DND-41 (cell line): ENCODE data around the gene NMRAL1.

ENCODE experiments used
- ATAC-seq: fragments of 200-7000 bp; cut with Tn5 transposase; 3 replicates; pipeline ENCODE4 v1.9.1; 2021; ENCODE audit warnings: low read depth; ENCODE audit not compliant: insufficient read depth
- DNase-seq: peaks from one replicate; pipeline ENCODE4 v3.0.0-alpha.2; 2020
- H2AFZ ChIP-seq: 2 replicates; pipeline ENCODE4 v1.6.0; 2012; ENCODE audit warnings: low read depth, low read length
- H3K27ac ChIP-seq: 2 replicates; pipeline ENCODE4 v1.5.1; 2012; ENCODE audit warnings: low read length, inconsistent platforms
- H3K27me3 ChIP-seq: fragments of 200-600 bp; sonication (generic); 2 replicates; pipeline ENCODE4 v1.6.0; 2012; ENCODE audit warnings: low read length, mild to moderate bottlenecking, inconsistent platforms; ENCODE audit not compliant: insufficient read depth, poor library complexity
- H3K36me3 ChIP-seq: 2 replicates; pipeline ENCODE4 v1.5.1; 2012; ENCODE audit warnings: low read length, inconsistent platforms; ENCODE audit not compliant: insufficient read depth
- H3K4me1 ChIP-seq: 2 replicates; pipeline ENCODE4 v1.5.1; 2012; ENCODE audit warnings: mild to moderate bottlenecking, low read length; ENCODE audit not compliant: insufficient read depth
- H3K4me2 ChIP-seq: 2 replicates; pipeline ENCODE4 v1.6.0; 2012; ENCODE audit warnings: mild to moderate bottlenecking, moderate library complexity, low read length, inconsistent platforms; ENCODE audit not compliant: insufficient read depth
- H3K4me3 ChIP-seq, 2 experiments: fragments of 200-600 bp in 1 of 2; shearing (Covaris generic) in 1 of 2; 2 replicates each; pipeline ENCODE4 v1.5.1; 2012 to 2016; ENCODE audit warnings: inconsistent platforms in 2 of 2, low read length in 2 of 2, mild to moderate bottlenecking in 2 of 2, low read depth in 1 of 2, moderate library complexity in 1 of 2
- H3K79me2 ChIP-seq: 2 replicates; pipeline ENCODE4 v1.6.0; 2012; ENCODE audit warnings: low read length, inconsistent platforms; ENCODE audit not compliant: insufficient read depth
- H3K9ac ChIP-seq: 2 replicates; pipeline ENCODE4 v1.6.0; 2012; ENCODE audit warnings: low read depth, mild to moderate bottlenecking, inconsistent platforms, low read length, moderate library complexity
- H3K9me3 ChIP-seq: 2 replicates; pipeline ENCODE4 v1.5.1; 2012; ENCODE audit warnings: low read length, moderate library complexity, mild to moderate bottlenecking, inconsistent platforms; ENCODE audit not compliant: insufficient read depth, severe bottlenecking
- H4K20me1 ChIP-seq: 2 replicates; pipeline ENCODE4 v1.6.0; 2012; ENCODE audit warnings: low read length; ENCODE audit not compliant: insufficient read depth
- CTCF ChIP-seq: IDR thresholded peaks from 2 replicates; pipeline ENCODE4 v1.5.1; 2012; ENCODE audit warnings: borderline replicate concordance, low read length, moderate library complexity, mild to moderate bottlenecking; ENCODE audit not compliant: poor library complexity, severe bottlenecking; ENCODE audit errors: extremely low read depth
- EZH2 ChIP-seq: IDR thresholded peaks from 3 replicates; pipeline ENCODE4 v1.6.1; 2012; ENCODE audit warnings: borderline replicate concordance, low read depth, mild to moderate bottlenecking, moderate library complexity, low read length, inconsistent platforms; ENCODE audit not compliant: severe bottlenecking

The NMRAL1 gene

GRCh38 chr16:4431023-4431422, 43.4 kb downstream of the NMRAL1 start:
- Histone ChIP-seq H3K27me3 (no peaks in the 10 kb centered on the region), H3K9ac (no peak overlapping the region), H3K4me3 (no peak overlapping the region), H3K4me2 (no peak overlapping the region), H3K9me3 (no peaks in the 10 kb centered on the region), H3K36me3 (peaks cover 55% of the 10 kb centered on the region), H4K20me1 (peaks cover 16% of the 10 kb centered on the region; the same call in 1 of the 2 replicates), H3K4me1 (peaks cover 21% of the 10 kb centered on the region), H2AFZ (no peak overlapping the region), H3K27ac (no peak overlapping the region), H3K79me2 (peaks cover 55% of the 10 kb centered on the region)
- no peak for TF ChIP-seq CTCF
- TF ChIP-seq EZH2 = no peak
- DNase-seq (no peak), ATAC-seq (no peak)

- H3K4me3 ChIP-seq = no peak overlapping the region
- H3K4me2 ChIP-seq = no peak overlapping the region; the same call in 1 of the 2 replicates
- no peak overlapping the region for H3K9ac ChIP-seq
- H4K20me1 ChIP-seq = peaks cover 16% of the 10 kb centered on the region; the same call in 1 of the 2 replicates
- H3K27me3 ChIP-seq = no peaks in the 10 kb centered on the region
- H3K27ac ChIP-seq = no peak overlapping the region
- no peak for ATAC-seq
- DNase-seq = no peak
- TF ChIP-seq CTCF (no peak), EZH2 (no peak)
- H2AFZ ChIP-seq = no peak overlapping the region
- peaks cover 60% of the 10 kb centered on the region for H3K79me2 ChIP-seq
- no peaks in the 10 kb centered on the region for H3K9me3 ChIP-seq
- peaks cover 33% of the 10 kb centered on the region for H3K36me3 ChIP-seq
- H3K4me1 ChIP-seq = peaks cover 29% of the 10 kb centered on the region
Measured at GRCh38 chr16:4428500-4428899, 45.9 kb downstream of the NMRAL1 start.

- no peaks in the 10 kb centered on the region for H3K9me3 ChIP-seq
- peak overlapping the region; percentile 73 to 87 for H3K4me3 ChIP-seq
- H3K9ac ChIP-seq = peak overlapping the region; percentile 68
- ATAC-seq (no peak), DNase-seq (no peak)
- H3K27ac ChIP-seq = peak overlapping the region; percentile 99
- H3K27me3 ChIP-seq = no peaks in the 10 kb centered on the region
- H3K4me2 ChIP-seq = peak overlapping the region; percentile 98
- H3K79me2 ChIP-seq = peaks cover 57% of the 10 kb centered on the region
- peaks cover 16% of the 10 kb centered on the region; the same call in 1 of the 2 replicates for H4K20me1 ChIP-seq
- H3K4me1 ChIP-seq = peaks cover 29% of the 10 kb centered on the region
- no peak for TF ChIP-seq EZH2
- TF ChIP-seq CTCF = no peak
- H3K36me3 ChIP-seq = peaks cover 25% of the 10 kb centered on the region; the same call in 1 of the 2 replicates
- peak overlapping the region; percentile 92; the same call in 1 of the 2 replicates for H2AFZ ChIP-seq
Measured at GRCh38 chr16:4426722-4427372, 47.6 kb downstream of the NMRAL1 start.
